GM18498 (cell line): ENCODE data around the gene VPS37C.
"Not testable (repeated sequence)": the region's sequence is repeated elsewhere in the genome, so short reads cannot be mapped to it uniquely, and the experiment has no call there.

Source experiments
- ATAC-seq: cut with Tn5 transposase; IDR thresholded peaks from one replicate; pipeline ENCODE4 v1.9.1; 2021; ENCODE audit warnings: mild to moderate bottlenecking, moderate library complexity; ENCODE audit not compliant: unreplicated experiment

VPS37C gene

GRCh38 chr11:61102667-61103571 is 58.3 kb downstream of the VPS37C start:
- ATAC-seq: no peak

GRCh38 chr11:61098778-61099177 is 62.4 kb downstream of the VPS37C start:
- ATAC-seq: no peak

- not testable (repeated sequence) for ATAC-seq
Observed at GRCh38 chr11:61098261-61098660, 63.0 kb downstream of the VPS37C start.

DNA sequence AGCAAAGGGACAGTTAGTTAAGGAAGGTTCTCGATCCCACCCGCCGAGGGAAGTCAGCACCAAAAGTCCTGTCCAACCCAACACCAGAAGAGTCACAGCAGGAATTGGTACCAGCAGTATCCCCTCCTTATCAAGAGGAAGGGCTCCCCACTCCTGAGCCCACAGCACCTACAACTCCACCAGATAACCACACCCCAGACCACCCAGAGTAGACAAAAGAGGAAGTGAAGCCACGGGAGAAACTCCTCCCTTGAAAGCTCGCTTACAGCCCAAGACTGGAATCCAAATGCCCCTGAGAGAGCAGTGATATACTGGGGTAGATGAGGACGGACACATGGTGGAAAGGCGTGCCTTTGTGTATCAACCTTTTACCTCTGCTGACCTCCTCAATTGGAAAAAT is 66.2 kb downstream of the VPS37C start:
- ATAC-seq: no peak

GRCh38 chr11:61094167-61094566 is 67.1 kb downstream of the VPS37C start:
- ATAC-seq: not testable (repeated sequence)

GRCh38 chr11:61092908-61093763 is 68.1 kb downstream of the VPS37C start:
- ATAC-seq: no peak

DNA sequence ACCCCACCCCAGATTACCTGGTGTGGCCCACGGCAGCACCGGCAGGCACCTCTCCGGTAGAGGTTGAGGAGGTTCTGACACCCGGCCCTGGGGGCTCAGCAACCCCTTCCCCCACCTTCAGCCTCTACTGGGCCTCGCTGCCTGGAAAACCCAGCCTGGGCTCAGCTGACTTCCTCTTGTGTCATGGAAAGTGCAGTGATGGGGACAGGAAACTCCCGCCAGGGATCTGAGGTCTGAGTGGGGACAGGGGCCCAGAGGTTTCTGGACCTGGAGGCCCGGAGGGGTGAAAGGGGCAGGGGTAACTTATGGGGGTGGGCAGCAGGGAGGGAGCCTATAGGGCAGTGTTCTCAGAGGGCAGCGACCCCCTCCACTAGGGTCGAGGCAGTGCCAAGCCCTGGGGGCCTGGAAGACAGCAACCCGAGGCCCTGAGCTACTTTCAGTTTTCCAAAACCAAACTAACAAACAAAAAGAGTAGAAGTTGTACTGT is 68.9 kb downstream of the VPS37C start:
- ATAC-seq: peak; percentile 34

GRCh38 chr11:61091373-61092279 is 69.6 kb downstream of the VPS37C start:
- no peak for ATAC-seq

GRCh38 chr11:61090982-61091372 is 70.2 kb downstream of the VPS37C start:
- no peak for ATAC-seq

DNA sequence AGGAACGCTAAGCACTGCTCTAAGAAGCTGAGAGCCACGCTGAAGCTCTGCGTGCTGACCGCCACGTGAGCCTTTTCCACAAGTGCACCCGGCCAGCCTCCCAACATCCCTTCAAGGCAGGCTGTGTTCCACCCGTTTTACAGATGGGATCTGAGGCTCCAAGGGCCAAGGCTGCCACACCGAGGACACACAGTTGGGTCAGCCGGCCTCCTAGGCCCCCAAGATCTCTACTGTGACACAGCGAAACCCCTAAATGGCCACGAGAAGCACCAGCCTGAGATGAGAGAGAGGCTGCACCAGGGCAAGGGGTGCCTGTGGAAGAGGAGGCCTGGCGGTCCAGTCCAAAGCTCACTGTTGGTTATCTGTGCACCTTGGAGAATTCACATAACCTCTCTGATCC is 70.7 kb downstream of the VPS37C start:
- no peak for ATAC-seq

- no peak for ATAC-seq
Observed at GRCh38 chr11:61089806-61090491, 71.3 kb downstream of the VPS37C start.

DNA sequence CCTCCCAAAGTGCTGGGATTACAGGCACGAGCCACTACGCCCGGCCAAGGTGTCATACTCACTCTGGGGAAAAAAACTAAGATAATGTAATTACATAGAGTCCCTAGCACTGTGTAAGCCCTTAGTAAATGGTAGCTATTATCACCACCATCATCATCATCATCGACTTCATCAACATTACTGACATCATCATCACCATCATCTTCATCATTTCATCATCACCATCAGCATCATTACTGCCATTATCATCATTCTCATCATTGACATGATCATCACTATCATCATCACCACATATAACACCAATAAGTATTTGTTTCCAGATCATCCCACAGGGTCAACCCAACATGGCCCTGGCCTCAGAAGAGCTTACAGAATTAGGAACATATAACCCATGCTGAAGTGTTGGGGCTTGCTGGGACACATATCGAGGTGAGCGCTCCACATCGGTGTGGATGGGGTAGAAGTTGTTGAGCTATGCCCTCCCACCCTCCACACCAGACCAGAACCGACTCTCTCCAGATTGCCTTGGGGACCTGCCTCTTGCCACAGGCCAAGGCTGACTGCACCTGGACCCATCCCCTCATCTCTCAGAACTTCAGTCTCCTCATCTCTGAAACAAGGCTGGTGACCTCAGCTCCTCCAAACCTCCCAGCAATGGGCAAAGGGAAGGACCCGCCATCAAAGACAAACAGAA is 73.7 kb downstream of the VPS37C start:
- ATAC-seq: no peak

GRCh38 chr11:61083601-61084147 is 77.6 kb downstream of the VPS37C start:
- no peak for ATAC-seq

DNA sequence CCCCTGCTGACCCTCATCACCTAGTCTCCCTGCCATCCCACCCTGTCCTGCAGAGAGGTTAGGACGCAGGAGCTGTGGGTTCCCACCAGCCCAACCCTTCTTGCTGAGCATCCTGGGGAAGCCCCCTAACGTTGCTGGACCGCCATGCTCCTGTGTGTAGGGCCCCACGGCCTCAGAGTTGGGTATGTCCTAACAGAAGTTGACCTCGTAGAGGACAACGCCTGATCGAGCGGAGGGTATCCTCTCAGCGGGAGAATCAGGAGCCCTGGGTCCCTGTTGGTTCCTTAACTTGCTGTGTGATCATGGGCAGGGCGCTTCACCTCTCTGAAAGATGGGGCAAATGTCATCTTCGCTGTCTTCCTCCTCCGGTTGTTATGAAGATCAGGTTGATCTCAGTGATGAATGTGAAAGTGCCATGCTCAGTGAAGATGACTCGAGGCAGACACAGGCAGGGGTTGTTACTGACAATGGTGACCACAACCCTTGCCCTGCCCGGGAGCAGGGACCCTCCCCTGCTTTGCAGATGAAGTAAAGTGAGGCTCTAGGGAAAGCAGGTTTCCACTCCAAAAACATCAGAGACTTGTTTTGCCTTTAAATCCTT is 78.2 kb downstream of the VPS37C start:
- no peak for ATAC-seq

GRCh38 chr11:61082062-61082870 is 79.0 kb downstream of the VPS37C start:
- no peak for ATAC-seq

- ATAC-seq: no peak
Observed at GRCh38 chr11:61080986-61081590, 80.1 kb downstream of the VPS37C start.

DNA sequence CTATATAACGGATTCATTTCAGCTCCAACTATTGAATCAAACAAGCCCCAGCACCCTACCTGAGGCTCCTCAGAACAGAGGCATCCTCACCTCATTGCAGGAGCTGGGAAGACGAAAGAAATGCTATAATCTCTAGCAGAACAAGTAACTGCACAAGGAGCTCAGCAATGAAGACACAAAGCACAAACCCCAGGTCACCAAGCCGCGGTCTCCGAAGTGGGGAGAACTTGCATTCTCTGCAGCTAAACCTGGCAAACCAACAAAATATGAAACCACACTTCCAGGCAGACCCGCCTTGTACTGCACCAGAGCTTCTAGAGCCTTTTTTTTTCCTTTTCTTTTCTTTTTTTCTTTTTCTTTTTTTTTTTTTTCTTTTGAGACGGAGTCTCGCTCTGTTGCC is 80.7 kb downstream of the VPS37C start:
- ATAC-seq: no peak
